Choroid plexus epithelial cell (primary cell): ENCODE data around the gene RIPOR3.

Experiments used
- DNase-seq: peaks from one replicate; pipeline ENCODE4 v3.0.0-alpha.2; 2010; ENCODE audit warnings: low read depth
- H3K4me3 ChIP-seq: 2 replicates; pipeline ENCODE4 v1.5.1; 2011; ENCODE audit warnings: low read depth, mild to moderate bottlenecking, control low read depth, low read length, moderate library complexity
- TF ChIP-seq, protein P1 (sequence below): conservative IDR thresholded peaks from 2 replicates; pipeline ENCODE4 v1.5.1; 2011; ENCODE audit warnings: low read depth, mild to moderate bottlenecking, control low read depth, inconsistent platforms, low read length, moderate library complexity

RIPOR3 gene

DNA sequence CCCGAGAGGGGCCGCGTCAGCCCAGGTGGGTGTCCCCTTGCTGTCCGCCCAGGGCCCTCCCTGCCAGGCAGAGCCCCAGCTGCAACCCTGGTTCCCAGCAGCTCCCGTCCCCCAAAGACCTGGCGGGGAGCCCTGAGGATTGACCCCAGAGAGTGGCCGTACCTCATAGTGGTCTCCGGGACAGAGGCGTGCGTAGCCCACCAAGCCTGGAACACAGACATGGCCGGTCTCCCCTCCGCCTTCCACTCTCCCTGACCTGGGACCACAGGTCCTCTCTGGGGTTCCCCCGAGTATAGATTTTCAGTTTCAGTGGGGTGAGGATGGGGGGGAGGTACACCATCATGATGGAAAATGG is 82.6 kb downstream of the RIPOR3 start:
- no peak for DNase-seq
- no peak overlapping the region for H3K4me3 ChIP-seq
- TF ChIP-seq, protein P1, sequence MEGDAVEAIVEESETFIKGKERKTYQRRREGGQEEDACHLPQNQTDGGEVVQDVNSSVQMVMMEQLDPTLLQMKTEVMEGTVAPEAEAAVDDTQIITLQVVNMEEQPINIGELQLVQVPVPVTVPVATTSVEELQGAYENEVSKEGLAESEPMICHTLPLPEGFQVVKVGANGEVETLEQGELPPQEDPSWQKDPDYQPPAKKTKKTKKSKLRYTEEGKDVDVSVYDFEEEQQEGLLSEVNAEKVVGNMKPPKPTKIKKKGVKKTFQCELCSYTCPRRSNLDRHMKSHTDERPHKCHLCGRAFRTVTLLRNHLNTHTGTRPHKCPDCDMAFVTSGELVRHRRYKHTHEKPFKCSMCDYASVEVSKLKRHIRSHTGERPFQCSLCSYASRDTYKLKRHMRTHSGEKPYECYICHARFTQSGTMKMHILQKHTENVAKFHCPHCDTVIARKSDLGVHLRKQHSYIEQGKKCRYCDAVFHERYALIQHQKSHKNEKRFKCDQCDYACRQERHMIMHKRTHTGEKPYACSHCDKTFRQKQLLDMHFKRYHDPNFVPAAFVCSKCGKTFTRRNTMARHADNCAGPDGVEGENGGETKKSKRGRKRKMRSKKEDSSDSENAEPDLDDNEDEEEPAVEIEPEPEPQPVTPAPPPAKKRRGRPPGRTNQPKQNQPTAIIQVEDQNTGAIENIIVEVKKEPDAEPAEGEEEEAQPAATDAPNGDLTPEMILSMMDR, result no peak

DNA sequence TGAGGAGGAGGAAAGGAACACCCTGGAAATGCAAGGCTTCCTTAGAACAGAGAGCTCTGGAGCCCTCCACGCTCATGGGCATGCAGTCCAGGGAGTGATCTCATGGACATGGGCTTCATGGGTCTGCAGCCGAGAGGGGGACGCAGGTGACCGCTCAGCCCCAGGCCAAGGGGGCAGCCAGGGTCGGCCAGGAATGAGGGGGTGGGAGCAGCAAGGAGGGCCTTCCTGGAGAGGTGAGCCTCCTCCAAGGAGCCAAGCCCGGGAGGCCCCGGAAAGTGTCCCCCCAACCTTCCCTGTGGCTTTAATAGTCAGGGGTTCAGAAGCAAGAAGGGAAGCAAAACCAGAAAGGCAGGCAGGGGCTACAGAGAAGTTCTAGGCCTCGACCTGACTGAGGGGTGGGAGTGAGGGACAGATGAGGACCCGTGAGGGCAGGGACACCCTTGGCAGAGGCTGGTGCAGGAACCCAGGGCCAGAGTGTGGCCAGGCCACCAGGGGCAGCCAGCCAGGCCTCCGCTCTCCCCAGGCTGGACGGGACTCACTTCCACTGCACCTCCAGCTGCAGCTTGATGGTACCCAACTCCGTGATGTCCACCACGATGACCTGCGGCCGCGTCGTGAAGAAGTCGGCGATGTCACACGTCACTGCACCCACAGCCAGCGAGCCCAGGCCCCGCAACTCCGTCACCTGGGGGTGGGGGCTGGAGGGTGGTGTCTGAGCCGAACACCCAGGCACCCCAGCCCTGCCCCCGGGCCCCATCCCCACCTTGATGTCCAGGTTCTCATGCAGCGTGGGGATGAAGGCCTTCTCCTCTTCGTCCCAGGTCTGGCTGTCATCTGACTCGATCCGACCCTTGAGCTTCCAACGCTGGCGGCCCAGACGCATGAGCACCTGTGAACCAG is 83.2 kb downstream of the RIPOR3 start:
- TF ChIP-seq, protein P1, result no peak
- no peak for DNase-seq
- H3K4me3 ChIP-seq, result no peak overlapping the region

DNA sequence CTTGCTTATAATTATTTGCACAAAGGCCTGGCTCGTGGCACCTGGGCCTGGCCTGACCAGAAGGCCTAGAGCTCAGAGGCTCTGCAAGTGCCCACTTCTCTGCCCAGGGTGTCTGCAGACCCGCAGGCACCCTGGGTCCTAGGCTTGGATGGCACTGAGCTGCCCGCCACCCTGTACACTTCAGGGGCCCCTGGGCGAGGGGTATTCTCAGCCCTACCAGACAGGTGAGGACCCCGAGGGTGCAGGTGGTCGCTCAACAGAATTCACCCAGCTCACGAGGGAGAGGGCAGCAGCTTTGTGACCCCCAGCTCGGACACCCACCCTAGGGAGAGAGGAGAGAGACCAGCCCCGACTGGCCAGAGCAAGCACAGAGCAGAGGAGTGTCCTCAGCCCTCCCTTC is 83.9 kb downstream of the RIPOR3 start:
- DNase-seq, result no peak
- TF ChIP-seq, protein P1, result no peak
- H3K4me3 ChIP-seq, result no peak overlapping the region

DNA sequence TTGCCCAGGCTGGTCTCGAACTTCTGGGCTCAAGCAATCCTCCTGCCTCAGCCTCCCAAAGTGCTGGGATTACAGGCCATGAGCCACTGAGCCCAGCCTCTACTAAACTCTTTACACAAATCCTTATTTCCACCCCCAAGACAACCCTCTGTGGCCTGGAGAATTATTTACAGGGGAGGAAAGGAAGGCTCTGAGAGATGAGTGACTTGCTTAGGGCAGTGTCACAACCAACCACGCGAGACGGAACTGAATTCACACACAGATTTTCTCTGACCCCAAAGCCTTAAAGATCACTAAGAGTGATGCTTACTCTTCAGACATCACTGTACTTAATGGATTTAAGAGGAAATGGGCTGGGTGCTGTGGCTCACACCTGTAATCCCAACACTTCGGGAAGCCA is 86.2 kb downstream of the RIPOR3 start:
- DNase-seq, result no peak
- TF ChIP-seq, protein P1, result no peak
- H3K4me3 ChIP-seq, result no peak overlapping the region

DNA sequence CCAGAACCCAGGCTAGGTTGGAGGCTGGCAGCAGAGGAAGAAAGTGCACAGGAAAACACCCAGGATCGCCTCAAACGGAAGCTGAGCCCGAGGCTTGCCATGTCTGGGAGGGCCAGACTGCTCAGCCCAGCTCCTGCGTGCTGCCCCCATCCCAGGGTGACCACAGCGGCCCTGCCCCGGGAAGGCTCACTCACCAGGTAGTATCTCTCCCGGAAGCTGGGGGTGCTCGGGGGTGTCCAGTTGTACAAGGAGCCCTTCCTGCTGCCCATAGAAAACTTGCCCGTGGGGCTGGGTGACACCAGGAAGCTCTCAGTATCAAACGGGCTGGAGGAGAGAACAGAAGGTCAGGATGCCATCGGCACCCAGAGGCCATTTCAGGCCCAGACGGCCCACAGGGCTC is 86.9 kb downstream of the RIPOR3 start:
- no peak overlapping the region for H3K4me3 ChIP-seq
- no peak for DNase-seq
- TF ChIP-seq, protein P1, result no peak

DNA sequence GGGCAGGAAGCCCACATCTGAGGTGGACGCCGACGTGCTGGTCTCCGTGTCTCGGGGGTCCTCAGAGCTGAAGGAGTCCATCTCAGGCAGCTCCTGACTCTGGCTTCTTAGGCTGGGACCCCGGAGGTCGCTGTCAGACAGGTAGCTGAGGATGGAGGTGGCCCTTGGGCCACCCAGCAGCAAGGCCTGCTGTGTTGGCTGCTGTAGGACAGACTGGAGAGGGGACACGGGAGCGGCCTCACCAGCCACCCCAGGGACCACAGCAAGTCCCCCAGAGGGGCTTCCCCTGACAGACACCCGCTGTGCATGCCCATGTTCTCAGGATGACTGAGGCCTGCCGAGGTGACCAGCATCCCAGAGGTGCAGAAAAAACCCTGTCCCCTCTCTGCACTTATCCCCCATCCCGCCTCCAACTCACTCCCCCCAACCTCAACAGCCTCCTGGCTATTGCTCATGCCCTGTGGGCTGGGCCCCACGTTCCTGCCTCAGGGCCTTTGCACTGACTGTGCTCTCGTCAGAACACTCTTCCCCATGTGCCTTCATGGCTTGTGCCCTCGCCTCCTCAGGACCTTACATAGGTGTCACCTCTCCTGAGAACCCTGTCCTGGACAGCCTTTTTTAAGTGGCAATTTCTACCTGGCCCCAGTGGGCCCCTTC is 88.8 kb downstream of the RIPOR3 start:
- H3K4me3 ChIP-seq, result no peak overlapping the region
- DNase-seq, result no peak
- TF ChIP-seq, protein P1, result no peak
